B cell (primary cell): ENCODE results near the gene FBLIM1. TPM values are rescaled to one million over a fixed set of nuclear protein-coding genes. Genes with fewer than 3 reads are reported as not detected.

Source experiments
- ATAC-seq: fragments of 200-7000 bp; cut with Tn5 transposase; one replicate; pipeline ENCODE4 v1.10.0; 2021; ENCODE audit warnings: low read depth, mild to moderate bottlenecking, moderate number of reproducible peaks, moderate library complexity
- CTCF ChIA-PET: fragments of 350-600 bp; sonication (Branson Sonifier 250); formaldehyde crosslinking; loops from one replicate; lab custom pipeline; 2021; ENCODE audit warnings: antibody characterized with exemption, inconsistent platforms; lab: Charles Lee
- POLR2A ChIA-PET: fragments of 350-600 bp; sonication (Branson Sonifier 250); formaldehyde crosslinking; loops from one replicate; lab custom pipeline; 2021; ENCODE audit warnings: antibody characterized with exemption; lab: Charles Lee
- DNase-seq: peaks from one replicate; pipeline ENCODE4 v3.0.0; 2013
- H2AFZ ChIP-seq: 2 replicates; pipeline ENCODE4 v1.6.1; 2012; ENCODE audit warnings: mild to moderate bottlenecking, low read depth, low read length; ENCODE audit not compliant: insufficient read depth, poor library complexity, severe bottlenecking
- H3K27ac ChIP-seq, 2 donors: 1 replicate in 1 of 2; 2 replicates in 1 of 2; pipeline ENCODE4 v1.5.1; 2012 to 2013; ENCODE audit warnings: low read length in 2 of 2, mild to moderate bottlenecking in 2 of 2, moderate library complexity in 1 of 2
- H3K27me3 ChIP-seq, 4 experiments: fragments of 200-600 bp in 1 of 4; sonication (generic) in 1 of 4; replicated peaks in 1 of 4; 1 replicate in 2 of 4; 2 replicates in 2 of 4; pipeline versions ENCODE4 v1.6.1 to v1.7.0; 2013 to 2016; ENCODE audit warnings: low read length in 3 of 4, mild to moderate bottlenecking in 2 of 4, mixed read lengths in 1 of 4, moderate library complexity in 1 of 4; ENCODE audit not compliant: insufficient read depth in 4 of 4, control insufficient read depth in 3 of 4; ENCODE audit errors: control extremely low read depth in 1 of 4
- H3K36me3 ChIP-seq, 2 experiments: replicated peaks in 1 of 2; 1 replicate in 1 of 2; 2 replicates in 1 of 2; pipeline versions ENCODE4 v1.6.1 to v1.7.1; 2013; ENCODE audit warnings: low read length in 1 of 2; ENCODE audit not compliant: insufficient read depth in 2 of 2, control insufficient read depth in 1 of 2; ENCODE audit errors: control extremely low read depth in 1 of 2, extremely low read depth in 1 of 2
- H3K4me1 ChIP-seq, 2 donors: fragments of 200-600 bp in 1 of 2; sonication (generic) in 1 of 2; 1 replicate in 1 of 2; 2 replicates in 1 of 2; pipeline versions ENCODE4 v1.5.1 to v1.6.1; 2013 to 2017; ENCODE audit warnings: low read length in 2 of 2; ENCODE audit not compliant: control insufficient read depth in 2 of 2, insufficient read depth in 2 of 2
- H3K4me2 ChIP-seq: replicated peaks from 2 replicates; pipeline ENCODE3; 2012; ENCODE audit warnings: mild to moderate bottlenecking, low read depth, low read length; ENCODE audit not compliant: poor library complexity, severe bottlenecking
- H3K4me3 ChIP-seq, 5 experiments: fragments of 200-600 bp in 1 of 5; sonication (generic) in 1 of 5; 1 replicate in 3 of 5; 2 replicates in 2 of 5; pipeline versions ENCODE4 v1.5.1 to v1.7.0; 2011 to 2016; ENCODE audit warnings: low read length in 4 of 5, mild to moderate bottlenecking in 4 of 5, low read depth in 2 of 5, control low read depth in 1 of 5, moderate library complexity in 1 of 5; ENCODE audit not compliant: insufficient read depth in 1 of 5; ENCODE audit errors: control extremely low read depth in 1 of 5, extremely low read depth in 1 of 5
- H3K79me2 ChIP-seq: fragments of 200-600 bp; sonication (generic); one replicate; pipeline ENCODE4 v1.6.0; 2016; ENCODE audit warnings: low read length; ENCODE audit not compliant: control insufficient read depth, insufficient read depth
- H3K9ac ChIP-seq: fragments of 200-600 bp; sonication (generic); 2 replicates; pipeline ENCODE4 v1.6.1; 2017; ENCODE audit warnings: mild to moderate bottlenecking, low read length, moderate library complexity
- H3K9me3 ChIP-seq, 3 donors: one replicate each; pipeline versions ENCODE4 v1.6.1 to v1.7.1; 2013; ENCODE audit warnings: low read length in 2 of 3; ENCODE audit not compliant: control insufficient read depth in 2 of 3, insufficient read depth in 1 of 3; ENCODE audit errors: control extremely low read depth in 1 of 3
- H4K20me1 ChIP-seq: 2 replicates; pipeline ENCODE4 v1.6.0; 2012; ENCODE audit warnings: mild to moderate bottlenecking, low read length; ENCODE audit not compliant: insufficient read depth, control insufficient read depth, poor library complexity, severe bottlenecking
- H3K27ac Mint-ChIP-seq: one replicate; pipeline ENCODE4 v1.8.0; 2021; ENCODE audit warnings: mixed read lengths
- H3K27me3 Mint-ChIP-seq: one replicate; pipeline ENCODE4 v1.8.0; 2021; ENCODE audit warnings: mixed read lengths
- H3K4me1 Mint-ChIP-seq: one replicate; pipeline ENCODE4 v1.8.0; 2021; ENCODE audit warnings: mixed read lengths
- H3K4me3 Mint-ChIP-seq: one replicate; pipeline ENCODE4 v1.8.0; 2021; ENCODE audit warnings: mixed read lengths
- H3K9me3 Mint-ChIP-seq: one replicate; pipeline ENCODE4 v1.8.0; 2022; ENCODE audit warnings: mixed read lengths; ENCODE audit not compliant: insufficient read depth
- CTCF ChIP-seq: fragments of 200-600 bp; IDR thresholded peaks from one replicate; pipeline ENCODE4 v1.8.0; 2022; ENCODE audit warnings: antibody characterized with exemption, mild to moderate bottlenecking
- EZH2 ChIP-seq: IDR thresholded peaks from 2 replicates; pipeline ENCODE4 v1.6.1; 2012; ENCODE audit warnings: borderline replicate concordance, low read depth, mild to moderate bottlenecking, moderate library complexity, low read length; ENCODE audit not compliant: insufficient read depth, poor library complexity, severe bottlenecking
- WGBS: methylation state at CpG from one replicate; pipeline ENCODE4 v1.1.5; 2013; ENCODE audit warnings: missing lambda C conversion rate; ENCODE audit not compliant: insufficient coverage; 5-methylcytosine and 5-hydroxymethylcytosine counted together
- intact Hi-C: fragments of 100-400 bp; cut with micrococcal nuclease; formaldehyde crosslinking; loops from one replicate; pipeline ENCODE4 v1.10.0; 2022
- polyA plus RNA-seq: library from polyadenylated mRNA; depleted of rRNA; stranded (reverse); fragments of >200 nt; gene quantifications from 2 replicates; pipeline ENCODE4 v1.2.3, GENCODE V29; 2012
- total RNA-seq, 2 donors: library from RNA; stranded (reverse); fragments of 120-200 nt in 1 of 2; gene quantifications; 1 replicate in 1 of 2; 2 replicates in 1 of 2; pipeline versions ENCODE4 v1.2.3 to v1.2.4, GENCODE V29; 2013 to 2022

The FBLIM1 gene
- total and polyA plus RNA-seq, 2 donors (not counting 1 experiment from before 2014, with no cell fraction given) = not detected

DNA sequence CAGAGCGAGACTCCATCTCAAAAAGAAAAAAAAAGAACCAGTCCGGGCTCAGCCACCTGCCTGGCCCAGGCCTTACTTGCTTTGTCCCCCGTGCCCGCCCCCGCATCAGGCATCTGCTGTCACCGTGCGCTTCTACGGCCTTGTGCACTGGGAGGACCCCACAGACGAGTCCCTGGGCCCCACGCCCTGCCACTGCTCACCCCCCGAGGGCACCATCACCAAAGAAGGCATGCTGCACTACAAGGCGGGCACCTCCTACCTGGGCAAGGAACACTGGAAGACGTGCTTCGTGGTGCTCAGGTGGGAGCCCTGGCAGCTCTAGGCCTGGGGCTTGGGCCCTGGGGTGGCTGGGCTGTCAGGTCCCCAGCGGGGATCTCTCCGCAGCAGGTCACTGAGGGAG is 28.2 kb upstream of the FBLIM1 start:
- Histone ChIP-seq H3K4me3 (no peak overlapping the region), H3K4me2 (no peak overlapping the region), H3K27me3 (no peaks in the 10 kb centered on the region), H3K9ac (no peak overlapping the region), H3K36me3 (peaks cover 0 to 86% of the 10 kb centered on the region in 2 experiments), H3K79me2 (no peaks in the 10 kb centered on the region), H2AFZ (no peak overlapping the region), H3K9me3 (no peaks in the 10 kb centered on the region), H3K27ac (no peak overlapping the region), H3K4me1 (peaks cover 0 to under 1% of the 10 kb centered on the region in 2 donors), H4K20me1 (no peaks in the 10 kb centered on the region)
- H3K9me3 Mint-ChIP-seq = no peaks in the 10 kb centered on the region
- ATAC-seq (no peak), DNase-seq (peak; percentile 18)
- whole genome bisulfite sequencing = 91% methylated on average over 15 of the region's 16 CpGs
- H3K4me3 Mint-ChIP-seq = no peak overlapping the region
- TF ChIP-seq EZH2 (no peak), CTCF (no peak)
- ChIA-PET POLR2A (interaction anchor here (0.6 kb wide), 1 partner anchor 33 kb away, joined by 3 read pairs; no protein-coding TSS in a partner anchor), CTCF (interaction anchor here (0.9 kb wide), 1 partner anchor 85 kb away, joined by 5 read pairs; no protein-coding TSS in a partner anchor)
- no peaks in the 10 kb centered on the region for H3K27me3 Mint-ChIP-seq
- no peak overlapping the region for H3K27ac Mint-ChIP-seq
- intact Hi-C loops = no loop called here
- H3K4me1 Mint-ChIP-seq = no peaks in the 10 kb centered on the region

DNA sequence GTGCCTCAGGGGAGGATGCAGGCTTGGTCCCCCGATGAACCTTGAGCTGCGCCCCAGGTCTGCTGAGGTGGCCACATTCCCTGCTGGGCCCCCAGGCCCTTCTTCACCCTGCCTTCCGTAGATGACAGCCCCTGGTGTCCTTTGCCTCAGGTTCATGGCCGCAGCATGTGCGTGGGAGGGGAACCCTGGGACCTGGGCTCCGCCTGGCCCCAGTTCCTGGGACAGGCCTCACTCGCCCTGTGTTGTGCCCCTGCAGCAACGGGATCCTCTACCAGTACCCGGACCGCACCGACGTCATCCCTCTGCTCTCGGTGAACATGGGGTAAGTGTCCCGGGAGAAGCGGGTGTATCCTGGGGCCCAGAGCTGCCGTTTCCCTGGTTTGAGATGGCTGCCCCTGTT is 27.7 kb upstream of the FBLIM1 start:
- H3K4me1 Mint-ChIP-seq = no peaks in the 10 kb centered on the region
- no peaks in the 10 kb centered on the region for H3K79me2 ChIP-seq
- no peak overlapping the region for H3K27ac Mint-ChIP-seq
- TF ChIP-seq EZH2 (no peak), CTCF (no peak)
- intact Hi-C loops = no loop called here
- peaks cover 0 to 3% of the 10 kb centered on the region in 2 donors for H3K4me1 ChIP-seq
- H3K4me3 Mint-ChIP-seq = no peak overlapping the region
- no peak for ATAC-seq
- no peaks in the 10 kb centered on the region for H4K20me1 ChIP-seq
- no peak overlapping the region for H3K27ac ChIP-seq
- H3K36me3 ChIP-seq = peaks cover 0 to 81% of the 10 kb centered on the region in 2 experiments
- no peaks in the 10 kb centered on the region for H3K9me3 Mint-ChIP-seq
- H2AFZ ChIP-seq = no peak overlapping the region
- no peaks in the 10 kb centered on the region for H3K9me3 ChIP-seq
- WGBS = 97% methylated on average over 16 of the region's 16 CpGs
- no peak overlapping the region for H3K4me3 ChIP-seq
- no peaks in the 10 kb centered on the region for H3K27me3 Mint-ChIP-seq
- ChIA-PET POLR2A (interaction anchor here (0.6 kb wide), 1 partner anchor 33 kb away, joined by 3 read pairs; no protein-coding TSS in a partner anchor), CTCF (interaction anchor here (0.9 kb wide), 1 partner anchor 85 kb away, joined by 5 read pairs; no protein-coding TSS in a partner anchor)
- no peaks in the 10 kb centered on the region for H3K27me3 ChIP-seq
- H3K4me2 ChIP-seq = no peak overlapping the region
- DNase-seq = no peak
- no peak overlapping the region for H3K9ac ChIP-seq
